ENCODE data around the gene KIF1A.

Gene KIF1A

DNA sequence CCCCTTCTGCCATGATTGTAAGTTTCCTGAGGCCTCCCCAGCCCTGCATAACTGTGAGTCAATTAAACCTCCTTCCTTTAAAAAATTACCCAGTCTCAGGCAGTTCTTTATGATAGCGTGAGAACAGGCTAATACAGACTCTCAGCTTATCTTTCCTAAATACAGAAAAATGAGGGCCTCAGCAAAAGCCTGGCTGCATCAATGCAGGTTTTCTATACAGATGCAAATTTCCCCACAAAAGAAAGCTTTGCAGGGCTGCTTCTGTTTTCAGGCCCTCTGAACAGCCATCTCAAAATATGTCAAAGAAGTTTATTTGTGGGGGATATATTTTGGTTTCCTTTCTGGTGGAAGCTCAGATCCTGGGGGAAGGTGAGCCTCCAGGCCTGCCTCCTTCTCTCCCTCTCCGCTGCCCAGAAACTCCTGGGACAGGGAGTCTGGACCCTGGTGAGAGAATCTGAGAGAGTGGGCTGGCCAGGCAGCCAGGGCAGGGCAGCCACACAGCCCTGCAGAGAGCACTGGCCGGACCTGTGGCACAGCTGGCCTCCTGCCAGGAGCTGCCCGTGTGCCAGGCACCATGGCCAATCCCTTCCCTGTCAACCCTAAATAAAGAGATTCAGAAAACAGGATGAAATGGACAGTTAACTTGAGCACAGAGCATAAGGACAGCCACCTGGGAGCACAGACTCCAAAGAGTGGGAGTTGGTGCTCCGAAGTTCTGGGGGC lies 27.0 kb upstream of the KIF1A start:
- no peak for TF ChIP-seq TAF1 (IDR thresholded peaks at IDR 0.05; ENCODE audit: borderline replicate concordance, insufficient read depth, low read length)
- no peak for TF ChIP-seq POLR2AphosphoS5 (IDR thresholded peaks at IDR 0.05; ENCODE audit: low read depth, low read length)
- TF ChIP-seq SIN3A (IDR thresholded peaks at IDR 0.05; ENCODE audit: borderline replicate concordance, insufficient read depth, low read length) = no peak
- no peak for TF ChIP-seq FOXP2 (optimal IDR thresholded peaks at IDR 0.05; ENCODE audit: borderline replicate concordance, extremely low read depth, extremely low read length, insufficient read depth)
- TF ChIP-seq, protein P1, sequence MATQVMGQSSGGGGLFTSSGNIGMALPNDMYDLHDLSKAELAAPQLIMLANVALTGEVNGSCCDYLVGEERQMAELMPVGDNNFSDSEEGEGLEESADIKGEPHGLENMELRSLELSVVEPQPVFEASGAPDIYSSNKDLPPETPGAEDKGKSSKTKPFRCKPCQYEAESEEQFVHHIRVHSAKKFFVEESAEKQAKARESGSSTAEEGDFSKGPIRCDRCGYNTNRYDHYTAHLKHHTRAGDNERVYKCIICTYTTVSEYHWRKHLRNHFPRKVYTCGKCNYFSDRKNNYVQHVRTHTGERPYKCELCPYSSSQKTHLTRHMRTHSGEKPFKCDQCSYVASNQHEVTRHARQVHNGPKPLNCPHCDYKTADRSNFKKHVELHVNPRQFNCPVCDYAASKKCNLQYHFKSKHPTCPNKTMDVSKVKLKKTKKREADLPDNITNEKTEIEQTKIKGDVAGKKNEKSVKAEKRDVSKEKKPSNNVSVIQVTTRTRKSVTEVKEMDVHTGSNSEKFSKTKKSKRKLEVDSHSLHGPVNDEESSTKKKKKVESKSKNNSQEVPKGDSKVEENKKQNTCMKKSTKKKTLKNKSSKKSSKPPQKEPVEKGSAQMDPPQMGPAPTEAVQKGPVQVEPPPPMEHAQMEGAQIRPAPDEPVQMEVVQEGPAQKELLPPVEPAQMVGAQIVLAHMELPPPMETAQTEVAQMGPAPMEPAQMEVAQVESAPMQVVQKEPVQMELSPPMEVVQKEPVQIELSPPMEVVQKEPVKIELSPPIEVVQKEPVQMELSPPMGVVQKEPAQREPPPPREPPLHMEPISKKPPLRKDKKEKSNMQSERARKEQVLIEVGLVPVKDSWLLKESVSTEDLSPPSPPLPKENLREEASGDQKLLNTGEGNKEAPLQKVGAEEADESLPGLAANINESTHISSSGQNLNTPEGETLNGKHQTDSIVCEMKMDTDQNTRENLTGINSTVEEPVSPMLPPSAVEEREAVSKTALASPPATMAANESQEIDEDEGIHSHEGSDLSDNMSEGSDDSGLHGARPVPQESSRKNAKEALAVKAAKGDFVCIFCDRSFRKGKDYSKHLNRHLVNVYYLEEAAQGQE (IDR thresholded peaks at IDR 0.05; ENCODE audit: insufficient read depth in 1 of 2, low read depth in 2 of 2, low read length in 2 of 2) = no peak

DNA sequence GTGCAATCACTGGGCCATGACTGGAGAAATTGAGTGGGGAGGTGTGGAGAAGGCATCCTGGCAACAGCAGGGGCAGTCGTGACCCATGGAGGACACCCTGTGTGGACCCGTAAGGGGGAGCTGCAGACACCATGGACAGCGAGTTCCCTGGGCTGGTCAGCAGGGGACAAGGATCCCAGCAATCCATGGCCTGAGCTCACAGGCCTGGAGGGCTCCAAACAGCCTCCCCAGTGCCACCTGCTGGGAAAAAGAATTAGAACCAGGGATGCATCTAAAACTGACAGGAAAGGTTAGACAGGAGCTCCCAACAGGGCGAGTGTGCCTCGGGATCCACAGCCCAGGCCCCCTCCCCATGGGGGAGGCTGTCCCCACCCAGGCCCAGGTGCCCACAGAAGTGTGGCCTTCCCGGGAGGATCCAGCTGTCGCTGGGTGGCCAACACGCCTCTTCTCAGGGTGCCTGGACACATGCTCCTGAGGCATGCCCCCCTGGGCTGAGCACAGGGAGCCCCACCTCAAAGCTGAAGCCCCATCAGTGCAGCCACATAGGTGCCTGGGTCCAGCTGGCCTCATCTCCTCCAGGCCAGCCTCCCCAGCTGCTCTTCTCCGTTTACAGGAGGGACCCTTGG lies 20.5 kb upstream of the KIF1A start:
- no peak for TF ChIP-seq FOXP2 (optimal IDR thresholded peaks at IDR 0.05; ENCODE audit: borderline replicate concordance, extremely low read depth, extremely low read length, insufficient read depth)
- no peak for TF ChIP-seq TAF1 (IDR thresholded peaks at IDR 0.05; ENCODE audit: borderline replicate concordance, insufficient read depth, low read length)
- TF ChIP-seq, protein P1 (IDR thresholded peaks at IDR 0.05; ENCODE audit: insufficient read depth in 1 of 2, low read depth in 2 of 2, low read length in 2 of 2) = peak; percentile 86 to 93
- TF ChIP-seq SIN3A (IDR thresholded peaks at IDR 0.05; ENCODE audit: borderline replicate concordance, insufficient read depth, low read length) = no peak
- no peak for TF ChIP-seq POLR2AphosphoS5 (IDR thresholded peaks at IDR 0.05; ENCODE audit: low read depth, low read length)

DNA sequence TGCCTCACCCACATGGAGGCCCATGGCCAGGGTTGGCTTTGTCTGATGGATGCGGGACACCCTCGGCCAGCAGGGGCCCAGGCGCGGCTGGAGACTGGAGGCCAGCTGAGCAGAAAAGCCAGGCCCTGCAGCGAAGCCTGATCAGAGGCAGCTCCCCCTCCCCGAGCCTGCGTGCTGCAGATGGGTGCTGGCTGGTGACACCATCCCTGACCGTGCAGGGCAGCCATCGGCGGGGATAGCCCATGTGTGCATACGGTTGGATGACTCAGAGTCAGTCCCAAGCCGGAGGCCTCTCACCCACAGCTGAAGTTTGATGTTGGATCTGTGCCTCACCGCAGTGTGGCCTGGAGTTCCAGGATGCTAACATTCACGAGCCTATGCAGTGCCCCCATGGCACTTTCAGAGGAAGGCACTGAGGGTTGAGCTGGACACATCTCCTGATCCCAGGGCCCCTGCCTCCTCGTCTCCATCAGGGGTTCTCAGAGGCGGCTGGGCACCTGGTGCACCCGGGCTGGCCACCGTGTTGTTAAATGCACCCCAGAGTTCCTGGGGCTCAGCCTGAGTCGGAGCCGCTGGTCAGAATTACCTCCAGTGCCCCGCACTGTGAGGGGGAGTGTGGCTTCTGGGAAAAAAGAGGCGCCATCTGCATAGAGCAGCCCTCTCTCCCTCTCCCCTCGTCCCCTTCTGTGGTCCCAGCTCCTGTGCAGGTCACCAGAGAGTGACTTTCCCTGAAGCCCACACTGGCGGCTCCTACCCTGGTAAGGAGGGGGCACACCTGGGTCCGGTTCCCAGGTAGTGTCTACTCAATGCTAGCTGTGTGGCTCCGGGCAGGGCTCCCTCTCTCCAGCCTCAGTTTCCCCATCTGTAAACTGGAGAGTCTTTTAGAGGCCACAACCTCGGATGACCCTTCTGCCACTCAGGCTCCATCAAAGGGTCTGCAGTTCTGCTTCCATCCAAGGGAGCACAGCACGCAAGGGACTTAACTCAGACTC lies 19.4 kb upstream of the KIF1A start:
- TF ChIP-seq FOXP2 (optimal IDR thresholded peaks at IDR 0.05; ENCODE audit: borderline replicate concordance, extremely low read depth, extremely low read length, insufficient read depth) (no peak), POLR2AphosphoS5 (IDR thresholded peaks at IDR 0.05; ENCODE audit: low read depth, low read length) (no peak), TAF1 (IDR thresholded peaks at IDR 0.05; ENCODE audit: borderline replicate concordance, insufficient read depth, low read length) (no peak), SIN3A (IDR thresholded peaks at IDR 0.05; ENCODE audit: borderline replicate concordance, insufficient read depth, low read length) (no peak)
- TF ChIP-seq, protein P1 (IDR thresholded peaks at IDR 0.05; ENCODE audit: insufficient read depth in 1 of 2, low read depth in 2 of 2, low read length in 2 of 2) = no peak

DNA sequence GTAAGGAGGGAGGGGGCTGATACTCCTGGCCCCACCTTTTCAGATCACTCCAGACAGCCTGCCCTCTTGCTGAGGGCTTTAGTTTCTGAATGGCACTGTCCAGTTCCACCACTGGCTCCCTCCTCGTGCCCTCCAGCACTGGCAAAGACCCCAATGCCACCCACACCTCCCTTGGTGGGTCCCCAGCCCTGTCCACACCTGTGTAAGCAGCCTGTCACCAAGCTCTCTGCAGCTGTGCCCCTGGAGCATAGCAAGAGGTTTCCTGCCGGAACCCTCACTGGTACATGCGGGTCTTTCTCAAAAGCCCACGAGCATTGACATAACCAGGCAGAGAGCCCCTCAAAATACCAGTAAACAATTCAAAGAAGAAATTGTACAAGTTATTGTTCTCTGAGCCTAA lies 17.6 kb upstream of the KIF1A start:
- TF ChIP-seq POLR2AphosphoS5 (IDR thresholded peaks at IDR 0.05; ENCODE audit: low read depth, low read length) = no peak
- no peak for TF ChIP-seq SIN3A (IDR thresholded peaks at IDR 0.05; ENCODE audit: borderline replicate concordance, insufficient read depth, low read length)
- no peak for TF ChIP-seq FOXP2 (optimal IDR thresholded peaks at IDR 0.05; ENCODE audit: borderline replicate concordance, extremely low read depth, extremely low read length, insufficient read depth)
- TF ChIP-seq, protein P1 (IDR thresholded peaks at IDR 0.05; ENCODE audit: insufficient read depth in 1 of 2, low read depth in 2 of 2, low read length in 2 of 2) = no peak
- no peak for TF ChIP-seq TAF1 (IDR thresholded peaks at IDR 0.05; ENCODE audit: borderline replicate concordance, insufficient read depth, low read length)
